HL-60 (cell line): ENCODE data around the gene MACROD1.

Experiments
- CTCF ChIP-seq: IDR thresholded peaks from one replicate; pipeline ENCODE4 v1.5.1; 2011; ENCODE audit warnings: low read length, control low read depth, inconsistent platforms; ENCODE audit not compliant: insufficient read depth
- GABPA ChIP-seq: IDR thresholded peaks from 2 replicates; pipeline ENCODE4 v1.6.1; 2012; ENCODE audit warnings: low read depth
- POLR2AphosphoS5 ChIP-seq: IDR thresholded peaks from 2 replicates; pipeline ENCODE4 v1.6.1; 2012; ENCODE audit warnings: low read depth
- REST ChIP-seq: IDR thresholded peaks from 2 replicates; pipeline ENCODE4 v1.6.1; 2012; ENCODE audit warnings: low read depth; ENCODE audit not compliant: insufficient replicate concordance
- SPI1 ChIP-seq: IDR thresholded peaks from 2 replicates; pipeline ENCODE4 v1.6.1; 2012; ENCODE audit warnings: low read depth, mild to moderate bottlenecking, borderline replicate concordance

- TF ChIP-seq CTCF (no peak), POLR2AphosphoS5 (no peak), REST (no peak), SPI1 (no peak), GABPA (no peak)
Measured at GRCh38 chr11:64210301-64211020, 44.5 kb upstream of the MACROD1 start.
